Stimulated activated CD4-positive, alpha-beta T cell treated with anti-CD3 and anti-CD28 coated beads, TNF-alpha, amount 100 ng/mL, for 1 hour (primary cell): ENCODE results near the gene DSC2.
"Not testable (repeated sequence)": the region's sequence is repeated elsewhere in the genome, so short reads cannot be mapped to it uniquely, and the experiment has no call there.

ENCODE experiments used
- DNase-seq, 3 donors: peaks; one replicate each; pipeline ENCODE4 v3.0.0-alpha.2; 2020; ENCODE audit warnings: low read depth in 3 of 3, low spot score in 1 of 3

DSC2 gene

DNA sequence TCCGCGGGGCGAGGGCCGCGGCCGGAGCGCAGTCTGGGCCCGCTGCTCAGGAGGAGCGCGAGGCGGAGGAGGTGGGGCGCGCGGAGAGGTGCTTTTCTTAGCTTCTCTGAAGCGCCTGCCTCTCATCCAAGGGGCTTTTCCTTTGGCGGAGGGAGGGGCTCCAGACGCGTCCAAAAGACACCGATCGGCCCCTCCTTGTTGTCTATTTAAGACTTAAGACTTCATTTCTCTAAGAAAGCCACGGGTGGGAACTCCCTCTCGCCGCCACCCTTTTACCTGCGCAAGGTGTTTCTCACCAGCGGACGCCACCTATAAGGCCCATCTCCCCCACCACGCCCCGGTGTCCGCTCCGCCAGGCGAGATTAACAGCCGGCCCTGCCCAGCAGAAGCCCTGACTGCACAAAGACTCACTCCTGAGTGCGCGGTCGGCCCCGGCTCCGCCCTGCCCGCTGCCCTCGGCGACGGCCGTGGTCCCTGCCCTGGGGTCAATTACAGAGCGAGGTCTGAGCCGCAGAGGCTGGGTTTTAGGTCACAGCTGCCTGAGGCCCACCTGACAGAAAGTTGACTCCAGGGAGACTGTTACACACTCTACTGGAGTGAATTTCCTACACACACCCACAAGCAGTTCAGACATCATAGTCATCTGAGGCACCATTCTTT lies at the start of gene DSC2:
Gene DSC2, minus strand, starts transcription at position 397 of the 660 bp plus-strand sequence. CDS start 450 bp downstream, outside the sequence.
- no peak for DNase-seq

DNA sequence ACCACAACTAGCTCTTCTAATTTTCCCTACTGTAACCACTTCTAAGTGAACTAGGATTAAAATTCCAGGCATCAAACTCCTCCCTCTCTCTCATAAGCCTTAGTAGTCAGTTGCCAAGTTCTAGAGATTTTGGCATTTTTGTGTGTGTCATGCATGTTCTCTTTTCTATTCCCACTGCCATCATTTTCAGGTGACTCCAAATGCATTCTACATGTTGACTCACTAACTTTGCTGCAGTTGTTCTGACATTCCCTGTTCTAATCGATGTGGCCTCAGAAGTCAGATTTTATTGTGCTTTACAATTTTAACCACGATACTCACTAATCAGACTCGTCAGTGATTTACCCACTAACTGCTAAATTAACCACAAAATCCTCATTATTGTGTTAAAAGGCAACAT lies 47.1 kb upstream of the DSC2 start:
- DNase-seq, result no peak

DNA sequence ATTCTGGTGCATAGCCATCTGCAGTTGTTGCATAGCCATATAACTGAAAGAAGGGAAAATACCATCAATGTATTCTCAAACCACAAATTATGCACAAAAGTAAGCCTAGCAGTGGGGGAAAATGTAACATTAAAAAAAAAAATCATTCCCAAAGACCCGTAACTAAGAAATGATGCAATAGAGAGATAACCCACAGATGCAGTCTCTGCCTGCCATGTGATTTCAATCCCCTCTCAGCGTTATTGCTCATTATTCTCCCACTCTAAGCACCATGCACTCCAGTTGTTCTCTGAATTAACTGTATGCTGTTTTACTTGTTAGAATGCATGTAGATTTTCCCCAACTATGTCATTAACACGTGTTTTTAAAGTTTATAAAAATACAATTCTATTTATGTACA lies 46.4 kb upstream of the DSC2 start:
- no peak for DNase-seq

DNA sequence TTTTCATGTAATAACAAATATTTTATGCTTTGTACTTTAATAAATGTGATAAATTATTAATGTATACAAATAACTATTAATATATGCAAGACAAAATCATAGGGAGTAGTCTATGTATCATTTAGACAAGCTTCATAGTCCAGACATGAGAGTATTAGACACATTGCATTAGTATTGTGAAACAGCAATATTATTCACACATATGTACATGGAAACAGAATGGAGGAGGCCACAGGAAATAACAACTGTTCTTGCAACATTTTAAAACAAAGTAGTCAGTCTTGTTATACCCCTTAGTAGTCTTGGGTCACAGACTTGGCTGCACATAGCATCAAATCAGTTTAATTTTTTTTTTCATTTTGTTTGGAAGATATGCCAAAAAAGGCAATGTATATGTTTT lies 44.6 kb upstream of the DSC2 start:
- no peak for DNase-seq

DNA sequence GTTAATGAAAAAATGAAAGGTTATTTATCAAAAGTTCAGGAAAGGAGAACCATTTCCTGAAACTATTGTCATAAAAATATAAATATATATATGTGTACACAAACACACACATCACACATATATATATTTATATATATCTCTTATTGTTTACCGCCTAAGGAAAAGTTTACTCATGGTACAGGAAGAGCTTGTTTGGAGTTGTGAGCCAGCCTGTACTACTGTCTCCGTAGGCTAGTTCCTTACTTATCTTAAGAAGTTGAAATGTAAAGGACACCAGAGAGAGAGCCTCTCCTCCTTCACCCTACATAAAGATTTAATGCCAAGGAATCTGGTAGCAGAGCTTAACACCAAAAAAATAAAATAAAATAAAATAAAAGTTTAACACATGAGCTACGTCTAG lies 40.8 kb upstream of the DSC2 start:
- no peak for DNase-seq

DNA sequence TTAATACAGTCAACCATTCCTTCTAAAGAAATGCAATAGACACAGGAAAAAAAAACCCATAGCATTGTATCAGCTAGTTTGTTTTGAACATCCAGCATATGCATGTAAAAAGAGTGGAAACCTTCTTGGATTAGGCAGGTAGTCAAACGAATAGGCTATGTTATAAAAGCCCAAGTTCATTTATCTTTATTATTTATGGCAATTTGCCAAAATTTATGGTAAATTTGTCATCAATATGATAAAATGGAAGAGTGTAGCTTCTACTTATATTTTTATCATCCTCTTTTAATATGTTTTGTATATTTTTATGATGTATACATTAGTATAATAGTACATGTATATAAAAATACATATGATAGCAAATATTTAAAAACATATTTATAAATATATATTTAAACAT lies 36.5 kb upstream of the DSC2 start:
- DNase-seq, result no peak

DNA sequence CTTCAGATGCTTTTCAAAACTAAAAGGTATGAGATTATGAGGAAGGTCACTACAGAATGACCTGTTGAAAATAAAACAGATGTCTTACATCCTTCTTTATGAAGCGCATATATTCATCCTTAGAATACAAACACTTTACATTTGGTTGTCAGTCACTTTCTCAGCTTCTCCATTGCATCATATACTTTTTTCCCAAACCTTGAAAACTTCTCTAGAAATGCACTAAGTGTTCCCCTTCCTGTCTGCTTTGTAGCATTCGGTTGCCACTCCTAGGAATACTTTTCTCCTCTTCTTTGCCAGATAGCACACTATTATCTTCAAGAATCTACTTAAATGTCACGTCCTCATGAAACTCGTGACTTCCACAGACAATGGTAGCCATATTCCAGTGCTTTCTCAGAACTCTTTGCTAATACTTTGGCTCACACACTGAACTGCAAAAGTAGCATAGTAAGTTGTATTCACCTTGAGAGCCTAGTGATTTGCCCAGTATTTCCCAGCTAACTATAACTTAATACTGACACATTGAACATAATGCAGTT lies 32.8 kb upstream of the DSC2 start:
- no peak for DNase-seq

DNA sequence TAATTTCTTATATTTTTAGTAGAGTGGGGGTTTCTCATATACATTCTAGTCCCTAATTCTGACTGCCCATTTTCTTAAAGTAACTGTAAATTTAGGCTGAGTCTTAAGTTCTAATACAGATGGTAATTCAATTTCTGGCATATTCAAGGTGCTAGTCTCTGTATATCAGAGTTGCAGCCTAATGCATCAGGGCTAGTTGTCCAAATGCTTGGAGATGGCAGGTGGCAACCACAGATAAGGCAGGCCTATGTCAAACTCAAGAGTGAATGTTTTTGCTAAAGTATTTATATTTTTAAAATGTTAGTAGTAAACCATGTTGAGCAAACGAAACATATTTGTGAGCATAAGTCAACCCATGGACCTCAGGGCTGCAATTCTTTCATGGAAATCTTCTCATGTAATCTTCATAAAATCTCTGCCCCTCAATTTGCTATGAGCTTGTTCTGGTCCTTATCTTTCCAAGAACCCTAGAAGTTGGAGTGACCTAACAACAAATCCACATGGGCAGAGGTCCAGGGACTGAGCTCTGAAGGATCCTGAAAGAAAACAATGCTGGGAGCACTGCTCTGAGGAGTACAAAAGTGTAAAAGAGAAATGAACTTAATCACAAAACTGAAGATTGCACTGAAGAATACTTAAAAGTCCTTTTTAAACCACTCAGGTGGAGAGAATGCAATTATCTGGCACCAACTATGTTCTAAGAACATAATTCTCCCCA lies 27.3 kb upstream of the DSC2 start:
- no peak for DNase-seq

DNA sequence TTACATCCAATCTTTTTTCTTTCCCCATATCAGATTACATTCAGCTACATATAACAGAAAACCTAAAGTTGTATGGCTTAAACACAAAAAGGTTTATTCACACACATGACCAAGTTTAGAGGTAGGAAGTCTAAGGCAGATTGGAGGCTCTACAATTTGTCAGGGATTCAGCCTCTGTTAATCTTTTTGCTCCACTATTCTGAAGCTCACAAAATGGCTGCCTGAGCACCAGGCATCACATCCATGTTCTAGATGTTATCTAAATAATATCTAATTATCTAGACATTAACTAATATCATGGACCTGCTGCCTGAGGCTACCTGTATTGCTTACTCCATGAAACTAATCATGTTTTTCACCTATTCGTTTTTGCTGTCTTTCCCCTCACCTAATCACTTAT lies 23.7 kb upstream of the DSC2 start:
- DNase-seq, result no peak

DNA sequence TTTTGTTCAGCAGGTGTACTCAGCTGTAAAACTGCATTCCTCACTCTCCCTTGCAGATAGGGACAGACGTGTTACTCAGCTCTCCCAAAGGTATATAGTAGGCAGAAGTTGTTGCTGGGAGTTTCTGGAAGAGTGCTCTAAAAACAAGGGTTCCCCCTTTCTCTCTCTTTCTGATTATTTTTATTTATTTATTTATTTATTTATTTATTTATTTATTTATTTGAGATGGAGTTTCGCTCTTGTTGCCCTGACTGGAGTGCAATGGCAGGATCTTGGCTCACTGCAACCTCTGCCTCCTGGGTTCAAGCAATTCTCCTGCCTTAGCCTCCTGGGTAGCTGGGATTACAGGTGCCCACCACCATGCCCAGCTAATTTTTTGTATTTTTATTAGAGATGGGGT lies 20.9 kb upstream of the DSC2 start:
- not testable (repeated sequence) for DNase-seq

DNA sequence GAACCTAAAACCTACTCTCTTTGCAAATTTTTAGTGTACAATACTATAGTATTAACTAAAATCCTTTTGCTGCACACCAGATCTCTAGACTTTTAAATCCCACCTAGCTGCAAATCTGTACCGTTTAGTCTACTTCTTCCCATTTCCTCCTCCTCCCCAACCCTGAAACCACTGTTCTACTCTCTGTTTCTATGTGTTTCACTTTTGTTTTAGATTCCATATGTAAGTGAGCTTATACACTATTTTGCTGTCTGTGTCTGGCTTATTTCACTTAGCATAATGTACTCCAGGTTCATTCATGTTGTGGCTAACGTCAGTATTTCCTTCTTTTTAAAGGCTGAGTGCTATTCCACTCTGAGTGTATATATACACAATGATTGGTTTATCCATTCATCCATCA lies 18.4 kb upstream of the DSC2 start:
- DNase-seq, result no peak

DNA sequence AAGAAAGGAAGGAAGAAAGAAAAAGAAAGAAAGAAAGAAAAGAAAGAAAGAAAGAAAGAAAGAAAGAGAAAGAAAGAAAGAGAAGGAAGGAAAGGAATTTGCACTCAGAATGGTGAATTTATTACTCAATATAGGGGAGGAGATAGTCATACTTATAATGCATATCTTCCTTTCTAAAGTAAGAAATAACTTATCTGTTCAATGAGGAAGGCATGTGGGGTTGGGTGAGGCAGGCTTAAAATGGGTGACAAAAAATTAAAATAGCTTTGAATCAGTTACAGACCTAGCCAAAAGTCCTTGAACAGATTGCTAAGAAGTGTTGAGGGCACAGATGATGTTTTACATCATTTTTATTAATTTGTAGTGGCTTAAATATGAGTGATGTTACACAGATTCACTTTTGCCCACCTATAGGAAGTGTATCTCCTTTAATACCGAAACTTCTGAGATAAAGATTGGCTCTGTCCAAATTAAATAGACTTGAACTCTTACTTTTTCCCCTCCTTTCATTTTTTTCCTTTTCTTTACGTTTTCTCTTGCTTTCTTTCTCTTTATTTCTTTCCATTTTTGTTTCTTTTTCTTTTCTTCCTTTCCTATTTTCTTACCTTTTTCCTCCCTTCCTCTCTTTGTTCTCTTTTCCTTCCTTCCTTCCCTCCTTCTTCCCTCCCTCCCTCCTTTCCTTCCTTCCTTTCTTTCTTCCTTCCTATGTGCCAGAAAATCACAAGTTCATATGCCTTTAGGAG lies 14.8 kb upstream of the DSC2 start:
- no peak for DNase-seq

DNA sequence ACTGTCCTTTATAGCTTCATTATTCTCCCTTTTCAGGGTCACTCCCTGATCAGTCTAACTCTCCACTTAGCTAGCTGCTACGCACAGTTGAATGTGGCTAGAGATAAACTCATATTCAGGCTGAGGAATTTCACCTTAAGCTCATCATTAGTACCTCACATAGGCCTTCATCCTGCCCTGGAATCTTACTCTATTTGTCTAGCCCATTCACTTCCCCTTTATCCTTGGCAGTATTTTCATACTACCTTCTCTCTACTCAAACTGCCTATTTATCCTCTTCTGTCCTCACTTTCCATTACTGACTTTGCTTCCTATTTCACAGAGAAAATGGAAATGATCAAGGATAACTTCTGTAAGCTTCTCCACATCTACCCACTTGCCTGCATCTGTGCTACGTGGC lies 10.6 kb upstream of the DSC2 start:
- DNase-seq, result no peak

DNA sequence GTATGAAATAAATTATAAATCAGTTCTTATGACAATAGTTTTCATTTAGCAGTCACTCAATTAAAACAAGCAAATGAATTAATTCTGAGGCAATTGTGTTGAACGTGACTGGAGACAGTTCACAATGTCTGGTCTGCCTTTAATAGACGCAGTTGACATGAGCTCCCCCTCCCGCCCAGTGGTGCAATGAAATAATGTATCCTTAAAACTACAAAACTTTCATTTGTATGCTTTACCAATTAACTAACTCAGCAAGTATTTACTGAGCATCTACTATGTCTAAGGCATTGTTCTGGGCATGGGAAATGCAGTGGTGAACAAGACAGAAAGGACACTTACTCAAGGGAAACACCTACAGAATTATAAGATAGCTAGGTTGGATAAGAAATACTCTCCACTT lies 3.5 kb upstream of the DSC2 start:
- no peak for DNase-seq

DNA sequence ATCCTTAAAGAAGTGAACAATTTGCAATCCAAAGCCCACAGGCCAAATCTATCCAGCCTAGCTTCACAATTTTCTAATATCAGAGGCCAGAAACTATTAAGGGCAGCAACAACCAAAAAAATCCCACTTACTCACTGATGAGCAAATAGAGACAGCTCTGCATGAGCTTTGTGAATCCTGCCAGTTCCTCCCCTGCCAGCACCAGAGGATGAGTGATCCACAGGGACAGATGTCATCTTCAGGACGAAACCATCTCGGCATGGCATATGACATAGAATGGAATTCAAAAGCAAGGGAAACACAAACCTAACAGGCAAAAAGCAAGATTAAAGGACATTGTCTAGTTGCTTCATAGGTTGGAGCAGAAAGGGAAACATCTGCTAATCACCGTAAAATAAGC lies 2.2 kb upstream of the DSC2 start:
- DNase-seq, result no peak

DNA sequence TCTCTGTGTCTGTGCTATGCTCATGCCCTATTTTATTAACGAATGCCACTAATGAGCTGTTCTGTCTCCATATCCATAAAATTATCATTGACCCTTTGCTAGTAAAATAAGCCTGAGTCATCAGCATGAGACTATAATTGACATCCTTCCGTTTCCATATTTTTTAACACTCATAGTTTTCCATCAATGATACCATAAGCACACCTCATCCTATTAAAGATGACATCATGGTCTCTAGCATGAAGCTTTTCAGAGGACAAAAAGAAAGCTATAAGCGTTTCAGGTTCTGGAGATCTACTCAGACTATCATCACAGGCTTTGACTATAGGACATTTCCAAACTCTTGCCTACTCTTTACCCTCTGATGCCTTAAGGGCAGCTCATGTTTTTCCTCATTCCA lies 1.2 kb upstream of the DSC2 start:
- DNase-seq, result no peak

DNA sequence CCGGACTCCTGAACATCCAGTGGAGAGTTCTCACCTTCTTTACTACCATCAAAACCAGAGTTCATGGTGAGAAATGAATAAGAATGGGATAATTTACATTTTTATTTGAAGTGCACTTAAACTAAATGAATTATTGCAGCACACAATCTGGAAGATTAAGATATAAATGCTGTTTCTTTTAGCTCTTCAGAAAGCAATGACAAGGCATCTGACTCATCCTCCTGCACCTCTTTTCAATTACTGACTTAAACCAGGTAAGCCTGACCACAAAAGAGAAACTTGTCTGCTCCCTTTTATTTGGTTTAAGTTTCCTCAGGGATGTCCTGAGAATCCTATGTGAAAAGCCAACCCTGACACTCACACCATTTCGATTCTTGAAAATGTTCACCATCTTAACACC lies 720 bp upstream of the DSC2 start:
- DNase-seq, result no peak

DNA sequence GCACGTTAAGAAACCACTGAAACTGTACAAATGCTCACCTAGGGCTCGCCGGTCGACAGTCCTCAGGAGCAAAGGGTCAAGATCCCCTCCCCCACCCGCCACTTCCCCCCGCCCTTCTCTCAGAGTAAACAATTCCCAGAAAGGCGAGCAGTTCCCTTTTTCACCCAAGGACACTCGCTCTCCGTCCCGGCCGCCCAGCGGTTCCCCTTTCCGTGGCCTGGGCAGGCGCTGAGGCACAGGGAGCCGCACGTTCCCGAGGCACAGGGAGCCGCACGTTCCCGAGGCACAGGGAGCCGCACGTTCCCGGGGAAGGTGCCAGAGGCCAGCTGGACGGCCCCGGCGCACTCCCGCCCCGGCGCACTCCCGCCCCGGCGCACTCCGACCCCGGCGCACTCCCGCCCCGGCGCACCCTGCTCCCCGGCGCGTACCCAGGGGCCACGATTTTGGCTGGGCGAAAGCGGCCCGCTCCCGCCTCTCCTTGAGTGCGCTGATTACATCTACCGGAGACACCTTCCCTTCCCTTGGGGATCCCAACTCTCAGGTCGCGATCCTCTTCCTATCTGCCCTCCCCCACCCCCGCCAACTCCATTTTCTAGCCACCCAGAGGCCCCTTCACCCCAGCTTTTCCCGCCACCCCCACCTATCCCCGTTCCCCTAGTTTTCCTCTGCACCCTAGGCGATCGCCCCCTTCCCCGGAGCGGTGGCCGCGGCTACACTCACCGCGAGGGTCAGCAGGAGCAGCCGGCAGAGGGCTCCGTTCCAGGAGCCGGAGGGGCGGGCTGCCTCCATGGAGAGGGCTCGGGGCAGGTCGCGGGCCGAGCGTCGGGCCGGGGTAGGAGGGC lies 817 bp downstream of the DSC2 start:
- no peak for DNase-seq

DNA sequence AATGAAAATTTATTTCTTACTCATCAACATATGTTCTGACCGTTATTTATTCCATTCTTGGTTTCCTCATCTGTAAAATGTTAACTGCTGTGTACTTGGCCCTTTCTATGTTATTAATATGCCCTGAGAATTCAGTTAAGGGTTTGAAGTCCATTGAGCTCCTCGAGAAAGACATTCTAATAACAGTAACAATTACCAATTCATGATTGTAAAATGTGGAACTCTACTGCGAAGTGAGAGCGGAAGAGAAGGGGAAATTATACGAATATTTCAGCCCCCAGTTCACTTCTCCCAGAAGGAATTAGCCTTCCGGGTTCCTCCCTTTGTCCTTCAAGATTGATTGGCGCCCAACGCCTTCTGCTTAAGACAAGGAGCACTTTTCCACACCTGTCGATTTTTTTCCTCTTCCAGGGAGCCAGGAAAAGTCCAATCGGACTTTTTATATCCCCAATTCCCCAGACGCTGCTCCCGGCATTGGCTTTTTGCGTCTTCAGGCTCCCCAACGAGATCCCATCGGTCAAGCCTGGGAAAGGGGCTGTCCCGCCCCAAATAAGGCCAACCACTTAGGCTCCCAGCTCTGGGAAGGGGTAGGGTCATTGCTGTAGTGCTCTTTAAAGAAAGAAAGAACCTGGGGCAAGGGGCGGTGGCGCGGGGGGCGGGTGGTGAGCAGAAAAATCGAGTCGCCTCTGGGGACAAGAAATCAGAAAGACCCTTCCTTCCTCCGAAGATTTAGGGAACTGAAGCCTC lies 1.6 kb downstream of the DSC2 start:
- no peak for DNase-seq

DNA sequence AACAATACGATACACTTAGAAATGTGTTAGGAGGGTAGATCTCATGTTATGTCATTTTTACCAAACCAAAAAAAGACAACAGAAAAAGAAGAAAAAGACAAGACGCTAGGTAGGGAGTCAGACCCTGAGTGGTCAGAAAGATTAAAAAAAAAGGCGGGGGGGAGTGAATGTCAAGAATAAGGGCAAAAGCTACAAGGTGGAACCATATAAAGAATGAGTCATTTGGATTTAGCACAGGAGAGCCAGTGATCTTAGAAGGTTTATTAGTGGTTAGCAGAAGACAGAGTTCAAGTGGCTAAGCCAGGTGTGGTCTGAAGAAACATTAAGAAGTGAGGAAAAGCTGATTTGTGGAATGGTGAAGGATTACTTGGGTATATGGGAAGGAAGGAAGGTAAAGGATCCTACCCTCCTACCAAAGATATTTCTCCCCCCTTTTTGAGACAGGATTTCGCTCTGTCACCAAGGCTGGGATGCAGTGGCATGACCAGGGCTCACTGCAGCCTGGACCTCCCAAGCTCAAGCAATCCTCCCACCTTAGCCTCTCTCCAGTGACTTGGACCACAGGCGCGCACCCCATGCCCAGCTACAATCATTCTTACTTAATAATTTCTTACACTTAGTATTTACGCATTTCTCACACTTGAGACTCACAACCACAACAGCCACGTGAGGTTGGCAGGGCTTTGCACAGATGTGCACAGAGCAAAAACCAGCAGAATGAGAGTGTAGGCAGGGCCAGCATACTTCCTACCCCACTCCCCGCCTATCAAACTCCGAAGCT lies 2.6 kb downstream of the DSC2 start:
- DNase-seq, result no peak
